GM12801 (cell line): ENCODE results near the gene DNAH10.

Experiments used
- CTCF ChIP-seq: IDR thresholded peaks from one replicate; pipeline ENCODE4 v1.5.1; 2011; ENCODE audit warnings: control low read depth; ENCODE audit not compliant: insufficient read length; ENCODE audit errors: extremely low read depth

The DNAH10 gene

GRCh38 chr12:123760267-123760938, 1.7 kb upstream of the DNAH10 start:
- TF ChIP-seq CTCF, result no peak

GRCh38 chr12:123762715-123763052, 583 bp downstream of the DNAH10 start:
- TF ChIP-seq CTCF, result no peak

GRCh38 chr12:123763093-123763492, 992 bp downstream of the DNAH10 start:
- TF ChIP-seq CTCF, result no peak

GRCh38 chr12:123764109-123764508, 2.0 kb downstream of the DNAH10 start:
- TF ChIP-seq CTCF, result no peak

GRCh38 chr12:123765504-123766035, 3.5 kb downstream of the DNAH10 start:
- no peak for TF ChIP-seq CTCF

GRCh38 chr12:123767613-123768012, 5.5 kb downstream of the DNAH10 start:
- no peak for TF ChIP-seq CTCF

- no peak for TF ChIP-seq CTCF
These were observed 9.2 kb downstream of the DNAH10 start for GRCh38 chr12:123771261-123771660.
